ENCODE measurements around the gene PTEN.

Gene PTEN

GRCh38 chr10:87918254-87918859 lies 54.9 kb downstream of the PTEN start:
- DNase-seq (ENCODE audit: low read depth in 2 of 3, low spot score in 2 of 3), result no peak

- no peak for DNase-seq (ENCODE audit: low read depth in 2 of 3, low spot score in 2 of 3)
Measured at GRCh38 chr10:87920538-87920937, 57.1 kb downstream of the PTEN start.

- no peak for DNase-seq (ENCODE audit: low read depth in 2 of 3, low spot score in 2 of 3)
Measured at GRCh38 chr10:87921931-87922688, 58.7 kb downstream of the PTEN start.

- no peak for DNase-seq (ENCODE audit: low read depth in 2 of 3, low spot score in 2 of 3)
Measured at GRCh38 chr10:87923233-87923632, 59.8 kb downstream of the PTEN start.

GRCh38 chr10:87925570-87925969 lies 62.1 kb downstream of the PTEN start:
- DNase-seq (ENCODE audit: low read depth in 2 of 3, low spot score in 2 of 3), result no peak

- DNase-seq (ENCODE audit: low read depth in 2 of 3, low spot score in 2 of 3), result no peak
Measured at GRCh38 chr10:87927091-87927490, 63.7 kb downstream of the PTEN start.

GRCh38 chr10:87928996-87929395 lies 65.6 kb downstream of the PTEN start:
- no peak for DNase-seq (ENCODE audit: low read depth in 2 of 3, low spot score in 2 of 3)

GRCh38 chr10:87930141-87930540 lies 66.7 kb downstream of the PTEN start:
- DNase-seq (ENCODE audit: low read depth in 2 of 3, low spot score in 2 of 3), result no peak

- no peak for DNase-seq (ENCODE audit: low read depth in 2 of 3, low spot score in 2 of 3)
Measured at GRCh38 chr10:87930934-87931835, 67.8 kb downstream of the PTEN start.

- DNase-seq (ENCODE audit: low read depth in 2 of 3, low spot score in 2 of 3), result no peak
Measured at GRCh38 chr10:87931836-87932230, 68.4 kb downstream of the PTEN start.

GRCh38 chr10:87935290-87936141 lies 72.1 kb downstream of the PTEN start:
- no peak for DNase-seq (ENCODE audit: low read depth in 2 of 3, low spot score in 2 of 3)

- DNase-seq (ENCODE audit: low read depth in 2 of 3, low spot score in 2 of 3), result no peak
Measured at GRCh38 chr10:87940210-87940609, 76.8 kb downstream of the PTEN start.

GRCh38 chr10:87942884-87943527 lies 79.6 kb downstream of the PTEN start:
- DNase-seq (ENCODE audit: low read depth in 2 of 3, low spot score in 2 of 3), result no peak

GRCh38 chr10:87945984-87946383 lies 82.6 kb downstream of the PTEN start:
- DNase-seq (ENCODE audit: low read depth in 2 of 3, low spot score in 2 of 3), result no peak

- DNase-seq (ENCODE audit: low read depth in 2 of 3, low spot score in 2 of 3), result no peak
Measured at GRCh38 chr10:87952612-87953011, 89.2 kb downstream of the PTEN start.

GRCh38 chr10:87956055-87956454 lies 92.6 kb downstream of the PTEN start:
- DNase-seq (ENCODE audit: low read depth in 2 of 3, low spot score in 2 of 3), result no peak

GRCh38 chr10:87957702-87958101 lies 94.3 kb downstream of the PTEN start:
- DNase-seq (ENCODE audit: low read depth in 2 of 3, low spot score in 2 of 3), result no peak

- DNase-seq (ENCODE audit: low read depth in 2 of 3, low spot score in 2 of 3), result no peak
Measured at GRCh38 chr10:87960230-87960629, 96.8 kb downstream of the PTEN start.

GRCh38 chr10:87961314-87961713 lies 97.9 kb downstream of the PTEN start:
- no peak for DNase-seq (ENCODE audit: low read depth in 2 of 3, low spot score in 2 of 3)

GRCh38 chr10:87966459-87966858 lies 103.0 kb downstream of the PTEN start:
- DNase-seq (ENCODE audit: low read depth in 2 of 3, low spot score in 2 of 3), result no peak
